Osteocyte (in vitro differentiated cells): ENCODE data around the gene EEF1A2. TPM values are rescaled to one million over a fixed set of nuclear protein-coding genes. Genes with fewer than 3 reads are reported as not detected.

ENCODE experiments used
- DNase-seq: peaks from one replicate; pipeline ENCODE4 v3.0.0; 2021; ENCODE audit warnings: mixed read lengths; ENCODE audit not compliant: unreplicated experiment; ENCODE audit errors: extremely low spot score
- H3K27ac Mint-ChIP-seq: one replicate; pipeline ENCODE4 v1.8.0; 2021; ENCODE audit warnings: mild to moderate bottlenecking, mixed read lengths; ENCODE audit not compliant: unreplicated experiment
- H3K27me3 Mint-ChIP-seq: one replicate; pipeline ENCODE4 v1.8.0; 2021; ENCODE audit warnings: mixed read lengths; ENCODE audit not compliant: unreplicated experiment
- H3K36me3 Mint-ChIP-seq: one replicate; pipeline ENCODE4 v1.8.0; 2021; ENCODE audit warnings: mixed read lengths; ENCODE audit not compliant: unreplicated experiment
- H3K4me1 Mint-ChIP-seq: one replicate; pipeline ENCODE4 v1.8.0; 2021; ENCODE audit warnings: mixed read lengths; ENCODE audit not compliant: unreplicated experiment
- H3K4me3 Mint-ChIP-seq: one replicate; pipeline ENCODE4 v1.8.0; 2021; ENCODE audit warnings: mild to moderate bottlenecking, moderate library complexity, mixed read lengths; ENCODE audit not compliant: unreplicated experiment
- H3K9me3 Mint-ChIP-seq: one replicate; pipeline ENCODE4 v1.8.0; 2021; ENCODE audit warnings: mixed read lengths; ENCODE audit not compliant: unreplicated experiment
- CTCF ChIP-seq: fragments of 200-600 bp; sonication (generic); IDR thresholded peaks from 2 replicates; pipeline ENCODE4 v1.5.0; 2021; ENCODE audit warnings: antibody characterized with exemption, mild to moderate bottlenecking, moderate library complexity
- total RNA-seq: library from RNA; stranded (reverse); gene quantifications from 2 replicates; pipeline ENCODE4 v1.2.1, GENCODE V29; 2021

The EEF1A2 gene
- total RNA-seq, 1 donor from 2014 or later, result 0.56 TPM

GRCh38 chr20:63471981-63472831 is 26.7 kb downstream of the EEF1A2 start, which contains the start of gene KCNQ2:
Gene KCNQ2 (minus strand): TSS chr20:63472655. CDS start chr20:63472463, 192 bp downstream.
- no peak for DNase-seq
- Mint-ChIP-seq H3K27me3 (peaks cover 41% of the 10 kb centered on the region), H3K4me1 (no peaks in the 10 kb centered on the region), H3K9me3 (no peaks in the 10 kb centered on the region), H3K4me3 (no peak within 1 kb of the TSS), H3K27ac (no peak within 1 kb of the TSS), H3K36me3 (no peaks in the 10 kb centered on the region)
- TF ChIP-seq CTCF, result no peak

GRCh38 chr20:63471717-63471980 is 27.2 kb downstream of the EEF1A2 start:
- no peak overlapping the region for H3K4me3 Mint-ChIP-seq
- no peaks in the 10 kb centered on the region for H3K36me3 Mint-ChIP-seq
- H3K9me3 Mint-ChIP-seq, result no peaks in the 10 kb centered on the region
- H3K4me1 Mint-ChIP-seq, result no peaks in the 10 kb centered on the region
- no peak for TF ChIP-seq CTCF
- no peak overlapping the region for H3K27ac Mint-ChIP-seq
- H3K27me3 Mint-ChIP-seq, result peaks cover 42% of the 10 kb centered on the region
- DNase-seq, result no peak

- Mint-ChIP-seq H3K36me3 (no peaks in the 10 kb centered on the region), H3K27ac (no peak overlapping the region), H3K9me3 (no peaks in the 10 kb centered on the region), H3K27me3 (peaks cover 42% of the 10 kb centered on the region), H3K4me1 (no peaks in the 10 kb centered on the region), H3K4me3 (no peak overlapping the region)
- DNase-seq, result no peak
- no peak for TF ChIP-seq CTCF
Measured at GRCh38 chr20:63471002-63471716, 27.7 kb downstream of the EEF1A2 start.

GRCh38 chr20:63470410-63470809 is 28.5 kb downstream of the EEF1A2 start:
- H3K27me3 Mint-ChIP-seq, result peaks cover 40% of the 10 kb centered on the region
- H3K36me3 Mint-ChIP-seq, result no peaks in the 10 kb centered on the region
- H3K4me3 Mint-ChIP-seq, result no peak overlapping the region
- H3K27ac Mint-ChIP-seq, result no peak overlapping the region
- no peak for TF ChIP-seq CTCF
- DNase-seq, result no peak
- H3K9me3 Mint-ChIP-seq, result no peaks in the 10 kb centered on the region
- H3K4me1 Mint-ChIP-seq, result no peaks in the 10 kb centered on the region

- H3K27ac Mint-ChIP-seq, result no peak overlapping the region
- H3K4me3 Mint-ChIP-seq, result no peak overlapping the region
- no peaks in the 10 kb centered on the region for H3K36me3 Mint-ChIP-seq
- H3K9me3 Mint-ChIP-seq, result no peaks in the 10 kb centered on the region
- no peaks in the 10 kb centered on the region for H3K4me1 Mint-ChIP-seq
- TF ChIP-seq CTCF, result no peak
- H3K27me3 Mint-ChIP-seq, result peaks cover 40% of the 10 kb centered on the region
- no peak for DNase-seq
Measured at GRCh38 chr20:63469713-63470101, 29.2 kb downstream of the EEF1A2 start.
